SKM-1 treated with dmso at 0.1 percent for 144 hours (cell line): ENCODE measurements around the gene IFNW1.

Experiments used
- DNase-seq: peaks from one replicate; lab custom pipeline; 2025; ENCODE audit not compliant: unreplicated experiment; lab: John Stamatoyannopoulos, UW

The IFNW1 gene

DNA sequence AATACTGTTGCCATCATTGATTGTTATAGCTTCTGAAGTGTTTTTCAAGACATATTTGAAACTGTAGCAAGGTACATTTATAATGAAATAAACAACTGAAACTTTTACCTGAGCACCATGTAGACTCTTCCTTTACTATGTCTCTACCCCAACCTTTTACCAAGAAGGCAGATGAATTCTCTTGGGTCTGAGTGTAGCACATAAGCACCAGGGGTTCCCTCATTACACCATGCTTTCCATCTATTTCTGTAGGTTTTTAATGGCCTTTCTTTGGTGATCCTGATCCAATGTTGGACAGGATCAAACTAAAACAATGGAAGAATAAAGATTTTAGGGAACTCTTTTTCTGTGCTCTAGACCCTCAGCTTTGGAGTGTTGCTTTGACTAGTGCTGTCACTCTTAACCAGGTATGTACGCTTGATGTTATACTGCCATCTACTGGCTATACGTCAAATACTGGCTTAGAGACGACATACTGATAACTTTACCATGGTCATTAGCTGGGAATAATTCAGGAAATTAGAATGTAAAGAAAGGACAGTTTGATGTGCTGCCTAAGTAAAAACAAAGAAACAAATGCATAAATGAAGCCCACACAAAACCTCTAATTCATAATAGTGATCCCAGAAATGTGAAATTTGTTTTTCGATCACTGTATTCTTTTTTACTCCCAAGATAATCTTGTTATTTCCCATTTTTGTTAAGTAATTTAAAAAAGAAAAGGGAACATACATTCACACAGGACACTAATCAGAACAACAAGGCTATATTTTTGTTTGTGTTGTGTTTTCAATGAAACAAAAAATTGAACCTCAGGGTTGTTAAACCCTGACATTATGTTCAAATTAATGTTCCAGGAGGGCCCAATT, 30.7 kb downstream of the IFNW1 start:
- DNase-seq = peak; percentile 41

GRCh38 chr9:21104787-21105186, 36.8 kb downstream of the IFNW1 start:
- peak; percentile 90 for DNase-seq

DNA sequence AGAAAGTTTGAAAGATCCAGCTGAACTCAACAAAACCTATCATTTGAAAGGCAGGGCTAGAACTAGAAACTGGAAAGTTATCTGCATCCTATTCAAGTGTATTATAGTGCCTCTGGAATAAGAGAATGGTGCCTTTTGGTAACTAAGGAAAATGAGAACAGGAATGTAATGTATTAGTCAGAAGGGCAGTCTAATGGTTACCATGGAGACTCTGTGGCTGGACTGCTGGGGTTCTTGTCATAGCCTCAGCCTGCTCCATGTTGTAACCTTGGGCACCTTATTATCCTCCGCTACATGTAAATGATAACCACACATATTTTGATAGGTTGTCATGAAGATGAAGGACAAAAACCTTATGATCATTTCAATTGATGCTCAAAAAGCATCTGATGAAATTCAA, 39.3 kb downstream of the IFNW1 start:
- no peak for DNase-seq

DNA sequence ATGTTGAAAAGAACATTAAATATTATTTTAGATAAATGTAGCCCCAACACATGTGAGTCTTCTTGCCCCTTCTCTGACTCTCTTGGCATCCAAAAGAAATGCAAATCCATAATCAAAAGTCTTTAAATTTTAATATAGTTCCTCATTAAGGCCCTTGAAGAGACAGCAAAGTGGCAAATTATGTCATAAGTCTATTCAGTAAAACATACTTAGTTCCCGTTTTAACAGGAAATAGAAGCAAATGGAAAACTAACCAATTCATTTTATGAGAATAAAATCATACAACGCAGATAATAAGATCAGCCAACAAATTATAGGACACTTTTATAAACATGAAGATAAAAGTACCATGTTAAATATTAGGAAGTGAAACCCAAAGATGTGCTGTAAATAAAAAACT, 43.8 kb downstream of the IFNW1 start:
- peak; percentile 31 for DNase-seq

GRCh38 chr9:21096901-21097255, 44.8 kb downstream of the IFNW1 start:
- DNase-seq = no peak

- no peak for DNase-seq
Observed at GRCh38 chr9:21096172-21096900, 45.3 kb downstream of the IFNW1 start.

DNA sequence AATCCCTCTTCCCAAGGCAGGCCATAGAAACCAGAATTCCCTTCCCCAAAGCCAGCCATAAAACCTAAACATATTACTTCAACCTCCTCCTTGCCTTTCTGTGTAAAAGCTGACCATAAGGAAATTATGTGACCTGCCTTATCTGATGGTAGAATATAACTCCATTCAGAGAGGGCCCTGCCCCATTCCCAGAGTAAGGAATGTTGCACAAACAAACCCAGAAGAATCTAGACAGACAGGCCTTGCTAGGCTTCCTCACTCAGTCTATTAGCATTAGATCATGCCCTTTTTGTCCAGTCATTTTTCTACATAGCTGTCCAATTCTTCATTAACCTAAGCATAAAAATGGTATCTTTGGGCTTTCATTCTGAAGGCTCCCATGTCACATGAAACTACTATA, 46.1 kb downstream of the IFNW1 start:
- DNase-seq = no peak
